ENCODE results near the gene PLXND1.

Gene PLXND1

GRCh38 chr3:129543156-129543790 is 63.2 kb downstream of the PLXND1 start, which contains the start of gene H1-8:
Gene H1-8, plus strand, starts transcription at chr3:129543175. Its CDS starts 44 bp downstream, at chr3:129543219.
- Histone ChIP-seq H3K4me3 (ENCODE audit: low read length in 2 of 2) (no peak within 1 kb of the TSS), H3K36me3 (ENCODE audit: control insufficient read depth in 2 of 2, insufficient read depth in 2 of 2, low read length in 2 of 2) (no peaks in the 10 kb centered on the region), H3K9ac (ENCODE audit: low read length in 2 of 2) (no peak within 1 kb of the TSS)

DNA sequence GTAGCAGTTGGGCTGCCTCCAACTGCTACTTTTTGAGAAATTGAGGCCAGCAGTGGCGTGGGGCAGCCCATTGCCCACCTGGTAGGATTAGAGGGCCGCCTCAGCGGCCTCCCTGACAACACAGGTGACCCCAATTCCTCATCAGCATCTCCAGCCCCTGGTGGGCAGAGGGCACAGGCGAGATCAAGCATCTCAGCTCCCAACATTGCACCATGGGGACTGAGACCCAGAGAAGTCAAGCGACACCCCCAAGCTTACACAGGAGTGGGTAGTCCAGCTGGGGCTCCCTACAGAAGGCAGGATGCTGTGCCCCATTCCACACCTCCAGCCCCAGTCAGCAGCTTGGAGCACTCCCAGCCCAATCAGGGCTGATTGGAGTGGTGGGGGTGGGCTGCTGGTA is 63.7 kb downstream of the PLXND1 start:
- Histone ChIP-seq H3K27me3 (ENCODE audit: control insufficient read depth in 1 of 2, insufficient read depth in 2 of 2, low read length in 2 of 2) (no peaks in the 10 kb centered on the region), H3K9ac (ENCODE audit: low read length in 2 of 2) (no peak overlapping the region), H3K4me1 (ENCODE audit: control insufficient read depth, insufficient read depth, low read length) (no peaks in the 10 kb centered on the region), H3K4me3 (ENCODE audit: low read length in 2 of 2) (no peak overlapping the region), H3K36me3 (ENCODE audit: control insufficient read depth in 2 of 2, insufficient read depth in 2 of 2, low read length in 2 of 2) (no peaks in the 10 kb centered on the region), H3K9me3 (ENCODE audit: control insufficient read depth in 2 of 2, low read length in 2 of 2) (no peaks in the 10 kb centered on the region), H3K27ac (ENCODE audit: low read length) (no peak overlapping the region)

More at GRCh38 chr3:129543156-129543790, 63.2 kb downstream of the PLXND1 start, which contains the start of gene H1-8:
- Histone ChIP-seq H3K4me1 (ENCODE audit: control insufficient read depth, insufficient read depth, low read length) (no peaks in the 10 kb centered on the region), H3K27ac (ENCODE audit: low read length) (no peak within 1 kb of the TSS), H3K9me3 (ENCODE audit: control insufficient read depth in 2 of 2, low read length in 2 of 2) (no peaks in the 10 kb centered on the region), H3K27me3 (ENCODE audit: control insufficient read depth in 1 of 2, insufficient read depth in 2 of 2, low read length in 2 of 2) (no peaks in the 10 kb centered on the region)

DNA sequence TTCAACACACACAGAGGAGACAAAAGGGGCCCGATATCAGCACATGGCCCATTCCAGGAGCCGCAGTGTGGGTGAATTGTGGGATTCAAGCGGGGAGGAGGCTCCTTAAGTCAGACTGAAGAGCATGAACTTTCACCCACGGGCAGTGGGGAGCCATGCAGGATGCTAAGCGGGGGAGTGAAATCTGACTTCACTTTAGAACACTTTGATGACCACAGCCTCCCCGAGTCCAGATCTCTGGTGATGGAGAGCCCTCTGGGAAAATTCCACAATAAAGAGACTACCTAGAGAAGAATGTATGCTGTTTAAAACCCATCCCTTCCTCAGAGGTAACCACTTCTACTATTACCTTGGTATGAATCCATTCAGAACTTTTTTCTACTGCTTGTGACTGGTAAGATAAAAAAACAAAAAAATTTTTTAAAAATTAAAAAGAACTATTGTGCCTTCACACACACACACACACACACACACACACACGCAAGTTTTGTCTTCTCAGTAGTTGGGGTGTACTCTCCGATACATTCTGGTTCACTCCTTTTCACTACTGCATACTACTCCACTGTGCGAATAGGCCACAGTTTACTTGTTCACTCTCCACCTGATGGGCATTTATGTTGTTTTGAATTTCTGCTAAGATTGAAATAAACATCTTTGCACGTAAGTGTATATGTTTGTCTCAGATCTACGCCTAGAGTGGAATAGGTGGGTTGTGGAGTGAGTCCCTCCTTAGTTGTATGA is 65.5 kb downstream of the PLXND1 start:
- no peaks in the 10 kb centered on the region for H3K27me3 ChIP-seq (ENCODE audit: control insufficient read depth in 1 of 2, insufficient read depth in 2 of 2, low read length in 2 of 2)
- no peak overlapping the region for H3K4me3 ChIP-seq (ENCODE audit: low read length in 2 of 2)
- H3K9ac ChIP-seq (ENCODE audit: low read length in 2 of 2) = no peak overlapping the region
- H3K36me3 ChIP-seq (ENCODE audit: control insufficient read depth in 2 of 2, insufficient read depth in 2 of 2, low read length in 2 of 2) = no peaks in the 10 kb centered on the region
- no peaks in the 10 kb centered on the region for H3K4me1 ChIP-seq (ENCODE audit: control insufficient read depth, insufficient read depth, low read length)
- no peaks in the 10 kb centered on the region for H3K9me3 ChIP-seq (ENCODE audit: control insufficient read depth in 2 of 2, low read length in 2 of 2)
- H3K27ac ChIP-seq (ENCODE audit: low read length) = no peak overlapping the region

- H3K36me3 ChIP-seq (ENCODE audit: control insufficient read depth in 2 of 2, insufficient read depth in 2 of 2, low read length in 2 of 2) = no peaks in the 10 kb centered on the region
- no peak overlapping the region for H3K27ac ChIP-seq (ENCODE audit: low read length)
- H3K9ac ChIP-seq (ENCODE audit: low read length in 2 of 2) = no peak overlapping the region
These were observed 67.3 kb downstream of the PLXND1 start for GRCh38 chr3:129539206-129539605.

DNA sequence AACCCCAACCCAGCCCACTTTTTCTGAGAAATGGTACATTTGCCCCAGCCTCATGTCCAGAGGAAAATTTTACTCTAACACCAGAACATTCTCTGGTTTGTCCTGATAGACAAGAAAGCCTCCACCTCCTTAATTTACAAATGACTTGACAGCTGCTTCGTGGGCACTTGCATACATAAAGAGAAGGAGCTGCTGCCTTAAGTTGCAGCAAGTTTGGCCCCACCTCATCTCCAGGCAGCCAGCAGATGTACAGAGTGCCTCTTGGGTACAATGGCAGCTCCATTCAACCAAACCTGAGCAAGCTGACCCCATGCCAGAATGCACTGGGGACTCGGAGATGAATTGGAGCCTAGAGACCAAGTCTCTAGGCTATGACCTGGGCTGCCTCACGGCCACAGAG is 69.7 kb downstream of the PLXND1 start:
- no peaks in the 10 kb centered on the region for H3K9me3 ChIP-seq (ENCODE audit: control insufficient read depth in 2 of 2, low read length in 2 of 2)
- H3K9ac ChIP-seq (ENCODE audit: low read length in 2 of 2) = no peak overlapping the region
- no peaks in the 10 kb centered on the region for H3K27me3 ChIP-seq (ENCODE audit: control insufficient read depth in 1 of 2, insufficient read depth in 2 of 2, low read length in 2 of 2)
- H3K4me1 ChIP-seq (ENCODE audit: control insufficient read depth, insufficient read depth, low read length) = no peaks in the 10 kb centered on the region
- H3K27ac ChIP-seq (ENCODE audit: low read length) = no peak overlapping the region
- no peaks in the 10 kb centered on the region for H3K36me3 ChIP-seq (ENCODE audit: control insufficient read depth in 2 of 2, insufficient read depth in 2 of 2, low read length in 2 of 2)
- no peak overlapping the region for H3K4me3 ChIP-seq (ENCODE audit: low read length in 2 of 2)

More at GRCh38 chr3:129539206-129539605, 67.3 kb downstream of the PLXND1 start:
- Histone ChIP-seq H3K9me3 (ENCODE audit: control insufficient read depth in 2 of 2, low read length in 2 of 2) (no peaks in the 10 kb centered on the region), H3K27me3 (ENCODE audit: control insufficient read depth in 1 of 2, insufficient read depth in 2 of 2, low read length in 2 of 2) (no peaks in the 10 kb centered on the region), H3K4me1 (ENCODE audit: control insufficient read depth, insufficient read depth, low read length) (no peaks in the 10 kb centered on the region), H3K4me3 (ENCODE audit: low read length in 2 of 2) (no peak overlapping the region)

DNA sequence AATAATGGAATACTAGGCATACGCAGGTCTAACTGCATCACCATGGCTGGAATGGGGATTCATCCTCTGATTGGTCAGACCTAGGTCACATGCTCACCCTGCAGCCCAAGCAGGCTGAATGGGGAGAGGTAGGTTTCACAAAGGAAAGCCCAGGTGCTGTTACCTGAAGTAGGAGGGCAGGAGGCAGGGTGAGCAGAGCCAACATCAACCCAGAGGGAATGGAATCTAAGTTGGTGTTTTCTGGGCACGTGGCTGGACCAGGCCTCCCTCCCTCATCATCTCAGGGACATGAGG is 70.2 kb downstream of the PLXND1 start:
- no peaks in the 10 kb centered on the region for H3K36me3 ChIP-seq (ENCODE audit: control insufficient read depth in 2 of 2, insufficient read depth in 2 of 2, low read length in 2 of 2)
- H3K27ac ChIP-seq (ENCODE audit: low read length) = no peak overlapping the region
- no peaks in the 10 kb centered on the region for H3K9me3 ChIP-seq (ENCODE audit: control insufficient read depth in 2 of 2, low read length in 2 of 2)
- no peaks in the 10 kb centered on the region for H3K4me1 ChIP-seq (ENCODE audit: control insufficient read depth, insufficient read depth, low read length)
- no peak overlapping the region for H3K9ac ChIP-seq (ENCODE audit: low read length in 2 of 2)
- no peak overlapping the region for H3K4me3 ChIP-seq (ENCODE audit: low read length in 2 of 2)
- no peaks in the 10 kb centered on the region for H3K27me3 ChIP-seq (ENCODE audit: control insufficient read depth in 1 of 2, insufficient read depth in 2 of 2, low read length in 2 of 2)

- Histone ChIP-seq H3K9ac (ENCODE audit: low read length in 2 of 2) (no peak overlapping the region), H3K4me1 (ENCODE audit: control insufficient read depth, insufficient read depth, low read length) (no peaks in the 10 kb centered on the region), H3K4me3 (ENCODE audit: low read length in 2 of 2) (no peak overlapping the region), H3K9me3 (ENCODE audit: control insufficient read depth in 2 of 2, low read length in 2 of 2) (no peaks in the 10 kb centered on the region), H3K27me3 (ENCODE audit: control insufficient read depth in 1 of 2, insufficient read depth in 2 of 2, low read length in 2 of 2) (no peaks in the 10 kb centered on the region), H3K27ac (ENCODE audit: low read length) (no peak overlapping the region), H3K36me3 (ENCODE audit: control insufficient read depth in 2 of 2, insufficient read depth in 2 of 2, low read length in 2 of 2) (no peaks in the 10 kb centered on the region)
These were observed 71.4 kb downstream of the PLXND1 start for GRCh38 chr3:129535075-129535474.

- H3K9me3 ChIP-seq (ENCODE audit: control insufficient read depth in 2 of 2, low read length in 2 of 2) = no peaks in the 10 kb centered on the region
- H3K9ac ChIP-seq (ENCODE audit: low read length in 2 of 2) = no peak overlapping the region
- no peaks in the 10 kb centered on the region for H3K36me3 ChIP-seq (ENCODE audit: control insufficient read depth in 2 of 2, insufficient read depth in 2 of 2, low read length in 2 of 2)
- H3K4me1 ChIP-seq (ENCODE audit: control insufficient read depth, insufficient read depth, low read length) = no peaks in the 10 kb centered on the region
- no peak overlapping the region for H3K4me3 ChIP-seq (ENCODE audit: low read length in 2 of 2)
- no peak overlapping the region for H3K27ac ChIP-seq (ENCODE audit: low read length)
- no peaks in the 10 kb centered on the region for H3K27me3 ChIP-seq (ENCODE audit: control insufficient read depth in 1 of 2, insufficient read depth in 2 of 2, low read length in 2 of 2)
These were observed 71.9 kb downstream of the PLXND1 start for GRCh38 chr3:129534428-129535027.

- no peak overlapping the region for H3K4me3 ChIP-seq (ENCODE audit: low read length in 2 of 2)
- H3K36me3 ChIP-seq (ENCODE audit: control insufficient read depth in 2 of 2, insufficient read depth in 2 of 2, low read length in 2 of 2) = no peaks in the 10 kb centered on the region
- H3K27me3 ChIP-seq (ENCODE audit: control insufficient read depth in 1 of 2, insufficient read depth in 2 of 2, low read length in 2 of 2) = no peaks in the 10 kb centered on the region
- no peak overlapping the region for H3K27ac ChIP-seq (ENCODE audit: low read length)
- no peaks in the 10 kb centered on the region for H3K9me3 ChIP-seq (ENCODE audit: control insufficient read depth in 2 of 2, low read length in 2 of 2)
- no peaks in the 10 kb centered on the region for H3K4me1 ChIP-seq (ENCODE audit: control insufficient read depth, insufficient read depth, low read length)
- H3K9ac ChIP-seq (ENCODE audit: low read length in 2 of 2) = no peak overlapping the region
These were observed 73.1 kb downstream of the PLXND1 start for GRCh38 chr3:129533406-129533805.

GRCh38 chr3:129532261-129532660 is 74.2 kb downstream of the PLXND1 start:
- Histone ChIP-seq H3K4me3 (ENCODE audit: low read length in 2 of 2) (no peak overlapping the region), H3K27ac (ENCODE audit: low read length) (no peak overlapping the region)

DNA sequence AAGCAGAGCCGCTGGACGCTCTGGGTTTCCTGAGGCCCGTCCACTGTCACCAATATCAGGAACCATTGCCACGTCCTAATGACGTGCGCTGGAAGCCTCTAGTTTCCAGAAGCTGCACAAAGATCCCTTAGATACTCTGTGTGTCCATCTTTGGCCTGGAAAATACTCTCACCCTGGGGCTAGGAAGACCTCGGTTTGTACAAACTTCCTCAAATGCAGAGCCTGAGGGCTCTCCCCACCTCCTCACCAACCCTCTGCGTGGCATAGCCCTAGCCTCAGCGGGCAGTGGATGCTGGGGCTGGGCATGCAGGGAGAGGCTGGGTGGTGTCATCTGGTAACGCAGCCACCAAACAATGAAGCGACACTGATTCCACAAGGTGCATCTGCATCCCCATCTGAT is 74.8 kb downstream of the PLXND1 start:
- Histone ChIP-seq H3K27ac (ENCODE audit: low read length) (no peak overlapping the region), H3K36me3 (ENCODE audit: control insufficient read depth in 2 of 2, insufficient read depth in 2 of 2, low read length in 2 of 2) (no peaks in the 10 kb centered on the region), H3K9me3 (ENCODE audit: control insufficient read depth in 2 of 2, low read length in 2 of 2) (no peaks in the 10 kb centered on the region), H3K4me3 (ENCODE audit: low read length in 2 of 2) (no peak overlapping the region), H3K4me1 (ENCODE audit: control insufficient read depth, insufficient read depth, low read length) (no peaks in the 10 kb centered on the region), H3K9ac (ENCODE audit: low read length in 2 of 2) (no peak overlapping the region), H3K27me3 (ENCODE audit: control insufficient read depth in 1 of 2, insufficient read depth in 2 of 2, low read length in 2 of 2) (no peaks in the 10 kb centered on the region)

More at GRCh38 chr3:129532261-129532660, 74.2 kb downstream of the PLXND1 start:
- H3K27me3 ChIP-seq (ENCODE audit: control insufficient read depth in 1 of 2, insufficient read depth in 2 of 2, low read length in 2 of 2) = no peaks in the 10 kb centered on the region
- H3K9ac ChIP-seq (ENCODE audit: low read length in 2 of 2) = no peak overlapping the region
- H3K9me3 ChIP-seq (ENCODE audit: control insufficient read depth in 2 of 2, low read length in 2 of 2) = no peaks in the 10 kb centered on the region
- no peaks in the 10 kb centered on the region for H3K36me3 ChIP-seq (ENCODE audit: control insufficient read depth in 2 of 2, insufficient read depth in 2 of 2, low read length in 2 of 2)
- no peaks in the 10 kb centered on the region for H3K4me1 ChIP-seq (ENCODE audit: control insufficient read depth, insufficient read depth, low read length)

Data from stomach smooth muscle (tissue), 2 donors.